ENCODE measurements around the gene POLR1D. TPM values are rescaled to one million over a fixed set of nuclear protein-coding genes. Genes with fewer than 3 reads are reported as not detected.
A peak's percentile ranks its signal among the peaks of the same experiment; 100 is the strongest.

The POLR1D gene
- total RNA-seq, 2 donors from 2014 or later = 56.0 to 178 TPM

DNA sequence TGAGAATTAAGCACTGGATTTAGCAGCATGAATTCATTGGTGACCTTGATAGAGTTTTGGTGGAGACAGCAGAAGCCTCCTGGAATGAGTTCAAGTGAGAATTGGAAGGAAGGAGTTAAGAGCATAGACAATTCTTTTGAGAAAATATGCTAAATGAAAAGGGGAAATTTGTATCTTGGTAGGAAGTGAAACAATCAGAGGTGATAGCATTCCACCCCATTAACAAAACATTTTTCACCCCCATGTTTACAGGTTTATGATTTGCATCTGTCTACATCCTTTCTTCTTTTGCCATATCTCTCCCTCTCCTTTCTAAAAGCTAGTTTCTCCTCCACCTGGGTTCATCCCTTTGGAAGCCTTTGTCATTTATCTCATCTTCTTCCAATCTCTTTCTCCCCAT, 28.8 kb upstream of the POLR1D start:
- DNase-seq (no peak), ATAC-seq (no peak)
- no peaks in the 10 kb centered on the region for H3K27me3 ChIP-seq
- H3K36me3 ChIP-seq (replicated peaks in 1 of 2; ENCODE audit: insufficient read depth in 1 of 2, low read depth in 2 of 2) = no peaks in the 10 kb centered on the region
- peaks cover 61% of the 10 kb centered on the region for H3K4me1 ChIP-seq
- no peak overlapping the region for H3K27ac ChIP-seq
- H3K4me3 ChIP-seq = no peak overlapping the region
- intact Hi-C loops (cut with DNase I) = no loop called here
- H3K9me3 ChIP-seq = no peaks in the 10 kb centered on the region
- TF ChIP-seq, protein P1, sequence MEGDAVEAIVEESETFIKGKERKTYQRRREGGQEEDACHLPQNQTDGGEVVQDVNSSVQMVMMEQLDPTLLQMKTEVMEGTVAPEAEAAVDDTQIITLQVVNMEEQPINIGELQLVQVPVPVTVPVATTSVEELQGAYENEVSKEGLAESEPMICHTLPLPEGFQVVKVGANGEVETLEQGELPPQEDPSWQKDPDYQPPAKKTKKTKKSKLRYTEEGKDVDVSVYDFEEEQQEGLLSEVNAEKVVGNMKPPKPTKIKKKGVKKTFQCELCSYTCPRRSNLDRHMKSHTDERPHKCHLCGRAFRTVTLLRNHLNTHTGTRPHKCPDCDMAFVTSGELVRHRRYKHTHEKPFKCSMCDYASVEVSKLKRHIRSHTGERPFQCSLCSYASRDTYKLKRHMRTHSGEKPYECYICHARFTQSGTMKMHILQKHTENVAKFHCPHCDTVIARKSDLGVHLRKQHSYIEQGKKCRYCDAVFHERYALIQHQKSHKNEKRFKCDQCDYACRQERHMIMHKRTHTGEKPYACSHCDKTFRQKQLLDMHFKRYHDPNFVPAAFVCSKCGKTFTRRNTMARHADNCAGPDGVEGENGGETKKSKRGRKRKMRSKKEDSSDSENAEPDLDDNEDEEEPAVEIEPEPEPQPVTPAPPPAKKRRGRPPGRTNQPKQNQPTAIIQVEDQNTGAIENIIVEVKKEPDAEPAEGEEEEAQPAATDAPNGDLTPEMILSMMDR (IDR thresholded peaks at IDR 0.05) = no peak
- no peak for TF ChIP-seq POLR2A (IDR thresholded peaks at IDR 0.05)

DNA sequence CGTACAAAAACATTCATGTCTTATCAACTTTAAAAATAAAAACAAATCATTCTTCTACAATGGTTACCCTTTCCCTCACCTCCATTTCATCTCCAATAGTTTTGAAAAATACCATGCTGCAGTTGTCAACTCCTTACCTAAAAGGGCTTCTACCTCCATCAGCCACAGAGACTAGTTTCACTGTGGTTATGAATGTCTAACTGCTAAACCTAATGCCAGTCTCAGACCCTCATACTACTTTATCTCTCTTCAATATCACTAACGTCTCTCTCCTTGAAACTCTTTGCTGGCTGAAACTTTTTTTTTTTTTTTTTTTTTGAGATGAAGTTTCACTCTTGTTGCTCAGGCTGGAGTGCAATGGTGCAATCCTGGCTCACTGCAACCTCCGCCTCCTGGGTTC, 28.4 kb upstream of the POLR1D start:
- H3K4me1 ChIP-seq = peaks cover 62% of the 10 kb centered on the region
- no peaks in the 10 kb centered on the region for H3K36me3 ChIP-seq (replicated peaks in 1 of 2; ENCODE audit: insufficient read depth in 1 of 2, low read depth in 2 of 2)
- intact Hi-C loops (cut with DNase I) = no loop called here
- no peak overlapping the region for H3K27ac ChIP-seq
- ATAC-seq (no peak), DNase-seq (no peak)
- H3K4me3 ChIP-seq = no peak overlapping the region
- TF ChIP-seq, protein P1 (IDR thresholded peaks at IDR 0.05) = no peak
- TF ChIP-seq POLR2A (IDR thresholded peaks at IDR 0.05) = no peak
- H3K27me3 ChIP-seq = no peaks in the 10 kb centered on the region
- H3K9me3 ChIP-seq = no peaks in the 10 kb centered on the region
- whole genome bisulfite sequencing, 2 donors = 54 to 62% methylated on average over 3 of the region's 3 CpGs

DNA sequence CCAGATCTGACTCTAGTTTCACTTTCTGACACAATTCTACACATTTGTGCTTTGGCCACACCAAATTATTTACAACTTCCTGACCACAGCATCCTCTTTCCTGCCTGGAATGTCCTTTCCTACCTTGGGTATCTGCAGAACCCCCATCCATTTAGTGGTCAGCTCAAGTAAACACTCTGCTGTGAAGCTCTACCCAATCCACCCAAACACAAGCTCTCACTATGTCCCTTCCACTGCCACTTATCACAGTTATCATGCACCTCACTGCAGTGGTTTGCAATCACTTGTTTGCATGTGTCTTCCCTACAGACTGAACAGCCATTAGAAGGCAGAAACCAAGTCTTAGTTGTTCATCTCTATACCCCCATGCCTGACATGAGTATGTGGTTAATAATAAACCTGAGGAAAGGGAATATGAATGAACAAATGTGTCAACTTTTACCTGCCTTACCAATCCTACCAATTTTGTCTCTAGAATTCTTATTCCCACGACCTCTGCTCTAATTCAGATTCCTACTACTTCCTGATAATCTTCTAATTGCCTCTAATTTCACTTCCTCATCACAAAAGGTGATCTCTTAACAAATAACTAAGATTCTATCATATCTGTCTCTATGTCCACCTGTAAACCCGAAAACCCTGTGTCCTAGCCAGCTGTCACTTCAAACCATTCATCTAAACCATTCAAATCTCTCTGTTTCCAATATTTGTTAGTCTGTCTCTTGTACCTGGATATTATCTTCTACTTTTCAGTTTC, 26.5 kb upstream of the POLR1D start:
- Histone ChIP-seq H3K36me3 (replicated peaks in 1 of 2; ENCODE audit: insufficient read depth in 1 of 2, low read depth in 2 of 2) (no peaks in the 10 kb centered on the region), H3K4me1 (peaks cover 76% of the 10 kb centered on the region), H3K9me3 (no peaks in the 10 kb centered on the region), H3K27ac (no peak overlapping the region), H3K27me3 (no peaks in the 10 kb centered on the region), H3K4me3 (no peak overlapping the region)
- 68 to 69% methylated on average over 2 of the region's 2 CpGs for WGBS, 2 donors
- intact Hi-C loops (cut with DNase I) = no loop called here
- no peak for TF ChIP-seq POLR2A (IDR thresholded peaks at IDR 0.05)
- TF ChIP-seq, protein P1 (IDR thresholded peaks at IDR 0.05) = no peak
- DNase-seq (no peak), ATAC-seq (no peak)

DNA sequence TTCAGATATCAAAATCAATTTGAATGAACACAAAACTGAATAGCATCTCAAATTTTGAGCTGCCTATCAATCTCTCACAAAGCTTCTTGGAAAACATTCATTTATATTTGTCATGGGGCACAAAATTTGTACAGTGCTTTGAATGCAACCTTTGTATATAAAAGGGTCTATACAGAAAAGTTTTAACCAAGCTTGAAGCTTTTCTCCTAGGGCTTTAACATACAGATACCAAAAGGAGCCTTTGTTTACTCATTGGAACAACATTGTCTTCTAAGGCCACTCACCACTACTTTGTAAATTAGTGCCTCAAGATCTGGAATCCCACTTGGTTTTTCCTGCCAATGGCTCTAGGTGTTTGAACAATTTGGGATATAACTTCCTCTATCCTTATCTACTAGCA, 22.6 kb upstream of the POLR1D start:
- Histone ChIP-seq H3K9me3 (no peaks in the 10 kb centered on the region), H3K36me3 (replicated peaks in 1 of 2; ENCODE audit: insufficient read depth in 1 of 2, low read depth in 2 of 2) (no peaks in the 10 kb centered on the region), H3K4me1 (peaks cover 62% of the 10 kb centered on the region), H3K4me3 (no peak overlapping the region), H3K27me3 (no peaks in the 10 kb centered on the region), H3K27ac (peak overlapping the region in 2 of 4 donors; percentile 29 to 56)
- no peak for DNase-seq
- TF ChIP-seq POLR2A (IDR thresholded peaks at IDR 0.05) = no peak
- TF ChIP-seq, protein P1 (IDR thresholded peaks at IDR 0.05) = no peak
- intact Hi-C loops (cut with DNase I) = no loop called here
- no peak for ATAC-seq
